SK-N-SH (cell line): Measurements from ENCODE around the gene MTCL1.

Experiments
- RFX5 ChIP-seq: IDR thresholded peaks from 2 replicates; pipeline ENCODE4 v1.6.1; 2012; ENCODE audit warnings: mild to moderate bottlenecking, improper control_type of control experiment, low read length
- TAF1 ChIP-seq: IDR thresholded peaks from 2 replicates; pipeline ENCODE4 v1.6.1; 2012; ENCODE audit warnings: low read depth, mild to moderate bottlenecking, low read length, moderate library complexity, borderline replicate concordance

GRCh38 chr18:8735274-8735673 is 29.9 kb downstream of the MTCL1 start:
- no peak for TF ChIP-seq RFX5
- TF ChIP-seq TAF1, result no peak
